BLaER1 treated with 17β-estradiol and CSF1 and Interleukin-3, amounts not matched to agents 10 nM and 100 nM (cell line): ENCODE data around the gene PRSS22.

Source experiments
- H3K27ac ChIP-seq, 11 experiments: shearing (Covaris generic); formaldehyde crosslinking; 2 replicates each; pipeline ENCODE4 v1.8.1; 2022
- H3K27me3 ChIP-seq, 11 experiments: shearing (Covaris generic); formaldehyde crosslinking; 2 replicates each; pipeline ENCODE4 v1.8.1; 2022
- H3K36me3 ChIP-seq, 11 experiments: shearing (Covaris generic); formaldehyde crosslinking; 2 replicates each; pipeline ENCODE4 v1.8.1; 2022
- H3K4me1 ChIP-seq, 10 experiments: shearing (Covaris generic); formaldehyde crosslinking; 2 replicates each; pipeline ENCODE4 v1.8.1; 2022
- H3K4me2 ChIP-seq, 11 experiments: shearing (Covaris generic); formaldehyde crosslinking; 2 replicates each; pipeline ENCODE4 v1.8.1; 2022
- H3K4me3 ChIP-seq, 10 experiments: shearing (Covaris generic); formaldehyde crosslinking; 2 replicates each; pipeline ENCODE4 v1.8.1; 2022
- H3K9ac ChIP-seq, 11 experiments: shearing (Covaris generic); formaldehyde crosslinking; 2 replicates each; pipeline ENCODE4 v1.8.1; 2022
- H3K9me3 ChIP-seq, 11 experiments: shearing (Covaris generic); formaldehyde crosslinking; replicated peaks in 1 of 11; 2 replicates each; pipeline ENCODE4 v1.8.1; 2022
- H4K20me1 ChIP-seq, 11 experiments: shearing (Covaris generic); formaldehyde crosslinking; 2 replicates each; pipeline ENCODE4 v1.8.1; 2022
- Cebpa-rat ChIP-seq, 11 experiments: shearing (Covaris generic); IDR thresholded peaks; 2 replicates each; pipeline ENCODE4 v1.8.1; 2022

PRSS22 gene

DNA sequence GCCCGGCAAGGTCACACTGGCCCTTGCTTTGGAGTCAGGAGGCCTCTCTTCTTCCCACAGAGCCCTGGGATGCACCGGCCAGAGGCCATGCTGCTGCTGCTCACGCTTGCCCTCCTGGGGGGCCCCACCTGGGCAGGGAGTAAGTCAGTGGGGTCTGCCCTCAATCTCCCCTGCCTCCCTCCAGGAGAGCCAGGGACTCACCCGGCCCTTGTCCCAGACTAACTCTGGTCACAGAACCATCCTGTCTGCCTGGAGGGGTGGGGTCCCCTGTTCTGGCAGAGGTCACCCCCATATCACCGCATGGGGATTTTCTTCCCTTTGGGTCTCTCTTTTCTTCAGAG is 27.6 kb downstream of the PRSS22 start:
- H3K4me1 ChIP-seq: peaks cover 13 to 28% (median 18%) of the 10 kb centered on the region in 10 experiments
- peak overlapping the region; percentile 53 to 95 (median 77) for H3K4me2 ChIP-seq
- H4K20me1 ChIP-seq: peaks cover 0 to 6% (median 0%) of the 10 kb centered on the region in 11 experiments; a peak in 1 of 22 replicates
- peak overlapping the region in 10 of 11 experiments; percentile 23 to 76 (median 62); a peak in 16 of 22 replicates for H3K9ac ChIP-seq
- peak overlapping the region in 5 of 10 experiments; percentile 35 to 54 (median 49); a peak in 11 of 20 replicates for H3K4me3 ChIP-seq
- TF ChIP-seq Cebpa-rat (IDR thresholded peaks at IDR 0.05): no peak
- no peaks in the 10 kb centered on the region for H3K27me3 ChIP-seq
- H3K36me3 ChIP-seq: peaks cover 0 to 4% (median 0%) of the 10 kb centered on the region in 11 experiments; a peak in 1 of 22 replicates
- peak overlapping the region; percentile 31 to 89 (median 60); a peak in 20 of 22 replicates for H3K27ac ChIP-seq
- H3K9me3 ChIP-seq: peaks cover 0 to 13% (median 0%) of the 10 kb centered on the region in 11 experiments; a peak in 5 of 22 replicates

GRCh38 chr16:2829501-2830354 is 28.2 kb downstream of the PRSS22 start, which contains the start of gene ZG16B:
TSS of gene ZG16B (plus strand) at chr16:2830303. CDS start at chr16:2830442, 139 bp downstream.
- H3K27me3 ChIP-seq: no peaks in the 10 kb centered on the region
- H4K20me1 ChIP-seq: peaks cover 0 to 6% (median 0%) of the 10 kb centered on the region in 11 experiments; a peak in 1 of 22 replicates
- peak within 1 kb of the TSS in 10 of 11 experiments; percentile 23 to 76 (median 62); a peak in 17 of 22 replicates for H3K9ac ChIP-seq
- TF ChIP-seq Cebpa-rat (IDR thresholded peaks at IDR 0.05): no peak
- peaks cover 13 to 28% (median 18%) of the 10 kb centered on the region in 10 experiments for H3K4me1 ChIP-seq
- peak within 1 kb of the TSS in 5 of 10 experiments; percentile 35 to 54 (median 49); a peak in 11 of 20 replicates for H3K4me3 ChIP-seq
- peak within 1 kb of the TSS; percentile 53 to 95 (median 77) for H3K4me2 ChIP-seq
- peak within 1 kb of the TSS; percentile 31 to 89 (median 60); a peak in 20 of 22 replicates for H3K27ac ChIP-seq
- H3K9me3 ChIP-seq: peaks cover 0 to 13% (median 0%) of the 10 kb centered on the region in 11 experiments; a peak in 5 of 22 replicates
- H3K36me3 ChIP-seq: peaks cover 0 to 4% (median 0%) of the 10 kb centered on the region in 11 experiments; a peak in 1 of 22 replicates

DNA sequence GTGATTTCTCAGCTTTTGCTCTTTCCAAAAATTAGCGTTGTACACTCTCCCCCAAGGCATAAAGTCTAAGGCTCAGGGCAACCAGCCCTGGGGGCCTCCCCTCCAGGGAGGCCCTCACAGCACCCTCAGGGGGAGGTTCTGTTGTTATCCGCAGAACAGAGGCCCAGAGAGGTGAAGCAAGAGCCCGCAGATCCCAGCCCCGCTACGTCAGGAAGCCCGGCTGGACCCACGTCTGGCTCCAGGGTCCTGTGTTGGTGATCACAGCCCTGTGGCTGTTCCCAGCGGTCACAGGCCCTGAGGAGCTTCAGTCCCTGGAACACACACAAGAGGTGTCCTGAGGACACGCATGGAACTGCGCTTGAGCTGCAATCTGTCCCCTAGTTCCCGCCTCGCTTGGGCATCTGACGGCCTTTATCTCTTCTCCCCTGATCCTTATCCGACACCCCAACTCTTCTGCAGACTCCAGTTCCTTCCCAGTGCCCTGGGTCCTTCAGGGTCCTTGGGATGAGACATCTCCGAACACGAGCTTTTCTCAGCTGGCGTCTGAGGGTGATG is 29.0 kb downstream of the PRSS22 start:
- peak overlapping the region in 1 of 11 experiments; percentile 89; a peak in 1 of 22 replicates for H3K27ac ChIP-seq
- H3K9me3 ChIP-seq: peaks cover 0 to 13% (median 0%) of the 10 kb centered on the region in 11 experiments; a peak in 5 of 22 replicates
- peaks cover 0 to 6% (median 0%) of the 10 kb centered on the region in 11 experiments; a peak in 1 of 22 replicates for H4K20me1 ChIP-seq
- no peak for TF ChIP-seq Cebpa-rat (IDR thresholded peaks at IDR 0.05)
- H3K27me3 ChIP-seq: no peaks in the 10 kb centered on the region
- no peak overlapping the region; a peak in 1 of 20 replicates for H3K4me3 ChIP-seq
- 0 out of 22 replicates have a peak overlapping the region, but pooled peaks of 1 of the 11 experiments have one; percentile 76 for H3K9ac ChIP-seq
- peaks cover 0 to 4% (median 0%) of the 10 kb centered on the region in 11 experiments; a peak in 1 of 22 replicates for H3K36me3 ChIP-seq
- H3K4me1 ChIP-seq: peaks cover 13 to 28% (median 18%) of the 10 kb centered on the region in 10 experiments
- H3K4me2 ChIP-seq: peak overlapping the region in 7 of 11 experiments; percentile 73 to 95 (median 81); a peak in 13 of 22 replicates

DNA sequence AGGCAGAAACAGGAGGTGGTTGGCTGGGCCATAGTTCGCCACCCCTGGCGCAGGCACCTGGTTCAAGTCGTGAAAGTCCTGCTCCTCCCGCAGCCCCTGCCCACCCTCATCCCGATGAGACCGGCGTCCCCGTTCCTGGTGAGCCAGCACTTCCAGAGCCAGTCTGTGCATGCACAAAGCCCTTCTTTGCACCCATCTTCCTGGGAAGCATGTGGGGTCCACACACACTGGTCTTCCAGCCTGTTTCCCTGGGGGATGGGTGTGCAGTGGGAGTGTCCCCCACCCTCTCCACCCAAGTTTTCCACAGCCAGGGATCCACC is 29.5 kb downstream of the PRSS22 start:
- Histone ChIP-seq H3K27me3 (no peaks in the 10 kb centered on the region), H3K9me3 (peaks cover 0 to 13% (median 0%) of the 10 kb centered on the region in 11 experiments; a peak in 5 of 22 replicates), H3K9ac (no peak overlapping the region), H3K27ac (no peak overlapping the region), H3K4me1 (peaks cover 13 to 28% (median 18%) of the 10 kb centered on the region in 10 experiments), H3K4me3 (no peak overlapping the region), H3K4me2 (peak overlapping the region in 1 of 11 experiments; percentile 23; a peak in 1 of 22 replicates), H4K20me1 (peaks cover 0 to 6% (median 0%) of the 10 kb centered on the region in 11 experiments; a peak in 1 of 22 replicates), H3K36me3 (peaks cover 0 to 4% (median 0%) of the 10 kb centered on the region in 11 experiments; a peak in 1 of 22 replicates)
- no peak for TF ChIP-seq Cebpa-rat (IDR thresholded peaks at IDR 0.05)

- Histone ChIP-seq H3K27ac (no peak overlapping the region), H4K20me1 (peaks cover 0 to 6% (median 0%) of the 10 kb centered on the region in 11 experiments; a peak in 1 of 22 replicates), H3K4me1 (peaks cover 13 to 28% (median 18%) of the 10 kb centered on the region in 10 experiments), H3K4me3 (no peak overlapping the region), H3K9ac (no peak overlapping the region), H3K27me3 (no peaks in the 10 kb centered on the region), H3K9me3 (peaks cover 0 to 13% (median 0%) of the 10 kb centered on the region in 11 experiments; a peak in 5 of 22 replicates), H3K36me3 (peaks cover 0 to 4% (median 0%) of the 10 kb centered on the region in 11 experiments; a peak in 1 of 22 replicates), H3K4me2 (peak overlapping the region in 1 of 11 experiments; percentile 23; a peak in 1 of 22 replicates)
- TF ChIP-seq Cebpa-rat (IDR thresholded peaks at IDR 0.05): no peak
Measured at GRCh38 chr16:2827831-2828520, 30.0 kb downstream of the PRSS22 start.

DNA sequence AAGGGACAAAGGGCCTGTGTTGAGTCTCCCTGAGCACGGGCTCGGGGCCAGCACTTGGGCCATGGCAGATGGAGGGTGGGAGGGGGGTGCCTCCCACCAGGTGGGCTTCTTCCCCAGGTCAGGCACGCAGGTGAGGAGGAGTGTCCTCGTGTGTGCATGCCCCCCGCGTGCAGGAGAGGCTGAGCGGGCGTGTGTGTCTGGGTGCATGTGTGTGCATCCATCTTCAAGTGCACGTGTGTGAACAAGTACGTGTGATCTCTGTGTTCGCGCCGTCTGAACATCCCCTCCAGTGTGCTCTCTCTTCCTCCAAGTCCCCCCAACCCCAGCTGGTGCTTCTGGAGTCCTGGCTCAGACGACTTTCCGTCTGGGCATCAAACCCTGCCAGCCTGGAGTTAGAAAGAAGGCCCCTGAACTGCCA is 30.6 kb downstream of the PRSS22 start:
- Histone ChIP-seq H3K9ac (no peak overlapping the region), H3K9me3 (peaks cover 0 to 11% (median 0%) of the 10 kb centered on the region in 11 experiments; a peak in 4 of 22 replicates), H3K4me2 (no peak overlapping the region), H3K27me3 (no peaks in the 10 kb centered on the region), H3K4me1 (peaks cover 13 to 28% (median 18%) of the 10 kb centered on the region in 10 experiments), H3K27ac (no peak overlapping the region), H3K4me3 (no peak overlapping the region), H4K20me1 (peaks cover 0 to 6% (median 0%) of the 10 kb centered on the region in 11 experiments; a peak in 1 of 22 replicates), H3K36me3 (peaks cover 0 to 4% (median 0%) of the 10 kb centered on the region in 11 experiments; a peak in 1 of 22 replicates)
- TF ChIP-seq Cebpa-rat (IDR thresholded peaks at IDR 0.05): no peak

DNA sequence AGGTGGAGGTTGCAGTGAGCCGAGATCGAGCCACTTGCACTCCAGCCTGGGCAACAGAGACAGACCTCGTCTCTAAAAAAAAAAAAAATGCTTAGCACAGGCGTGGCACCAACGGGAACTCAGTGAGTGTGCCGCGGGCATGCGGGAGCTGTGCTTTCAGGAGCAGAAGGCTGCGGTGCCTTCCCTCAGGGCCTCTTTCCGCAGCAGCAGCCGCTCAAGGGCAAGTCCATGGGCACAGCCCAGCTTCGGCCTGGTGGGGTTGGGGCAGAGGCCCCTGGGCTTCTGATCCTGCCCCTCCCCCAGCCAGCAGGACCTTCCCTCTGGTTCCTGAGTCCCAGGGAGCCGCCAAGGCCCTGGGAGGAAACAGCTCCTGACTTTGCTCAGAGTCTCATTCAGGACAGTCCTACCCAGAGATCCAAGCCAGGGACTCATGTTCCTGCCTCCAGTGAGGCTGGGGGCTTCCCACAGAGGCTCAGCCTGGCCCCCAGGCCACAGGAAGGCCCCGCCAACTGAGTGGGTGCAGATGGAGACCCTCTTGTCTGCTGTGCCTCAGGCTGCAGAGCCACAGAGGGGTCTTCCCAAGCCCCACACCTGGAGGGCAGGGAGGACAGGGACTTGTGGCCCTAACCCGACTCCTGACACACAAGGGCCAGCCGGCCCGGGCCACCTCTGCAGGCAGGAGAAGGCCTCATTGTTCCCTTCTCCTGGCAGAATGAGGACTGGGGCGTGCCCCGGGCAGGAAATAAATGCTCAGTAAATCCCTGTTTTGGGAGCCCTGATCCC is 31.2 kb downstream of the PRSS22 start:
- H3K36me3 ChIP-seq: peaks cover 0 to 3% (median 0%) of the 10 kb centered on the region in 11 experiments; a peak in 1 of 22 replicates
- no peak overlapping the region for H3K4me2 ChIP-seq
- 0 out of 22 replicates have a peak overlapping the region, but pooled peaks of 1 of the 11 experiments have one; percentile 10 for H3K9ac ChIP-seq
- peaks cover 13 to 28% (median 18%) of the 10 kb centered on the region in 10 experiments for H3K4me1 ChIP-seq
- H3K27ac ChIP-seq: no peak overlapping the region
- H4K20me1 ChIP-seq: peaks cover 0 to 6% (median 0%) of the 10 kb centered on the region in 11 experiments; a peak in 1 of 22 replicates
- peaks cover 0 to 5% (median 0%) of the 10 kb centered on the region in 11 experiments; a peak in 1 of 22 replicates for H3K9me3 ChIP-seq
- no peak overlapping the region for H3K4me3 ChIP-seq
- H3K27me3 ChIP-seq: no peaks in the 10 kb centered on the region
- no peak for TF ChIP-seq Cebpa-rat (IDR thresholded peaks at IDR 0.05)
